Endothelial cell of umbilical vein (primary cell): ENCODE data around the gene NME2. TPM values are rescaled to one million over a fixed set of nuclear protein-coding genes. Genes with fewer than 3 reads are reported as not detected.

ENCODE experiments used
- BruUV-seq: library from RNA; stranded (reverse); fragments of 400-500 nt; replicated peaks from 2 replicates; lab custom pipeline; 2021; lab: Mats Ljungman, UMichigan
- CTCF ChIA-PET: fragments of 300-600, 350-600 bp; sonication (Branson Sonifier 250); formaldehyde crosslinking; loops from one replicate; lab custom pipeline; 2021; ENCODE audit warnings: antibody characterized with exemption, inconsistent platforms; lab: Charles Lee
- POLR2A ChIA-PET: fragments of 300-600, 350-600 bp; sonication (Branson Sonifier 250); formaldehyde crosslinking; loops from one replicate; lab custom pipeline; 2021; ENCODE audit warnings: antibody characterized with exemption, inconsistent platforms; lab: Charles Lee
- DNase-seq: peaks from one replicate; pipeline ENCODE4 v3.0.0-alpha.2; 2011; ENCODE audit warnings: low read depth, low spot score
- FAIRE-seq: peaks from 2 replicates; lab custom pipeline; 2011; peaks lifted over from hg19 to GRCh38; lab: Jason Lieb, UNC
- H2AFZ ChIP-seq: 2 replicates; pipeline ENCODE4 v1.6.0; 2012; ENCODE audit warnings: low read depth, low read length, control low read depth, inconsistent platforms
- H3K27ac ChIP-seq: 2 replicates; pipeline ENCODE4 v1.5.1; 2011; ENCODE audit warnings: low read depth, mild to moderate bottlenecking, control low read depth, low read length, moderate library complexity; ENCODE audit not compliant: insufficient read depth
- H3K27me3 ChIP-seq, 2 experiments: 2 replicates each; pipeline versions ENCODE4 v1.6.0 to v1.6.1; 2011; ENCODE audit warnings: low read length in 2 of 2, mixed read lengths in 1 of 2; ENCODE audit not compliant: control insufficient read depth in 2 of 2, insufficient read depth in 2 of 2
- H3K36me3 ChIP-seq, 2 experiments: 2 replicates in 1 of 2; 3 replicates in 1 of 2; pipeline ENCODE4 v1.5.1; 2011; ENCODE audit warnings: low read length in 2 of 2, mild to moderate bottlenecking in 1 of 2, moderate library complexity in 1 of 2; ENCODE audit not compliant: control insufficient read depth in 2 of 2, insufficient read depth in 2 of 2; ENCODE audit errors: extremely low read depth in 1 of 2
- H3K4me1 ChIP-seq: 3 replicates; pipeline ENCODE4 v1.5.1; 2011; ENCODE audit warnings: mild to moderate bottlenecking, low read length; ENCODE audit not compliant: control insufficient read depth, insufficient read depth; ENCODE audit errors: extremely low read depth
- H3K4me2 ChIP-seq: 2 replicates; pipeline ENCODE4 v1.6.1; 2011; ENCODE audit warnings: low read length, control low read depth, mixed read lengths; ENCODE audit not compliant: insufficient read depth
- H3K4me3 ChIP-seq, 3 experiments: fragments of 200-600 bp in 1 of 3; sonication (generic), shearing (Covaris generic) in 1 of 3; replicated peaks in 1 of 3; 2 replicates each; pipeline ENCODE4 v1.5.1; 2011 to 2016; ENCODE audit warnings: control low read depth in 3 of 3, low read length in 3 of 3, mild to moderate bottlenecking in 2 of 3, inconsistent platforms in 1 of 3, low read depth in 1 of 3, moderate library complexity in 1 of 3; ENCODE audit not compliant: insufficient read depth in 1 of 3
- H3K79me2 ChIP-seq: 2 replicates; pipeline ENCODE4 v1.6.0; 2012; ENCODE audit warnings: low read length, inconsistent platforms; ENCODE audit not compliant: control insufficient read depth, insufficient read depth
- H3K9ac ChIP-seq: replicated peaks from 2 replicates; pipeline ENCODE3; 2011; ENCODE audit warnings: low read length, control low read depth; ENCODE audit not compliant: insufficient read depth; ENCODE audit errors: extremely low read depth
- H3K9me1 ChIP-seq: replicated peaks from 3 replicates; pipeline ENCODE4 v1.6.0; 2011; ENCODE audit warnings: mild to moderate bottlenecking, low read length; ENCODE audit not compliant: control insufficient read depth, insufficient read depth; ENCODE audit errors: extremely low read depth
- H3K9me3 ChIP-seq: replicated peaks from 2 replicates; pipeline ENCODE4 v1.5.1; 2012; ENCODE audit warnings: low read length, inconsistent platforms; ENCODE audit not compliant: control insufficient read depth, insufficient read depth
- H4K20me1 ChIP-seq: replicated peaks from 2 replicates; pipeline ENCODE3; 2011; ENCODE audit warnings: mild to moderate bottlenecking, low read length; ENCODE audit not compliant: control insufficient read depth, insufficient read depth; ENCODE audit errors: extremely low read depth
- CTCF ChIP-seq, 2 donors: IDR thresholded peaks; 1 replicate in 1 of 2; 2 replicates in 1 of 2; pipeline ENCODE4 v1.5.1; 2011; ENCODE audit warnings: low read length in 2 of 2, mild to moderate bottlenecking in 2 of 2, moderate library complexity in 2 of 2, control low read depth in 1 of 2, inconsistent platforms in 1 of 2, low read depth in 1 of 2; ENCODE audit not compliant: insufficient read depth in 1 of 2; ENCODE audit errors: extremely low read depth in 1 of 2
- EZH2 ChIP-seq: IDR thresholded peaks from 2 replicates; pipeline ENCODE4 v1.6.1; 2012; ENCODE audit warnings: borderline replicate concordance, low read depth, mild to moderate bottlenecking, moderate library complexity, low read length, inconsistent platforms; ENCODE audit not compliant: severe bottlenecking
- FOS ChIP-seq: IDR thresholded peaks from 2 replicates; pipeline ENCODE4 v1.6.1; 2011; ENCODE audit warnings: mild to moderate bottlenecking, low read length, moderate library complexity, borderline replicate concordance; ENCODE audit not compliant: insufficient read depth
- GATA2 ChIP-seq: IDR thresholded peaks from 2 replicates; pipeline ENCODE4 v1.7.0; 2011; ENCODE audit warnings: low read depth, mild to moderate bottlenecking, moderate library complexity, mixed read lengths, low read length; ENCODE audit not compliant: insufficient read length, insufficient read depth
- JUN ChIP-seq: IDR thresholded peaks from 2 replicates; pipeline ENCODE4 v1.6.1; 2011; ENCODE audit warnings: borderline replicate concordance, low read depth; ENCODE audit not compliant: insufficient read length, insufficient read depth
- MYC ChIP-seq: IDR thresholded peaks from one replicate; pipeline ENCODE4 v1.6.1; 2011; ENCODE audit warnings: mild to moderate bottlenecking, low read depth, low read length
- POLR2A ChIP-seq: IDR thresholded peaks from 2 replicates; pipeline ENCODE4 v1.6.1; 2012; ENCODE audit warnings: low read depth, mild to moderate bottlenecking, control low read depth, low read length
- POLR2AphosphoS5 ChIP-seq: IDR thresholded peaks from 2 replicates; pipeline ENCODE4 v1.6.1; 2012; ENCODE audit warnings: low read depth, mild to moderate bottlenecking, control low read depth, low read length, moderate library complexity; ENCODE audit not compliant: insufficient read depth
- dilution Hi-C: fragments of 300-500 bp; cut with MboI; formaldehyde crosslinking; loops from one replicate; pipeline ENCODE4 v1.15.0; 2019; ENCODE audit warnings: low sequenced_read_pairs; ENCODE audit not compliant: extremely low pct_ligation_motif_present
- intact Hi-C: fragments of 100-400 bp; cut with micrococcal nuclease; formaldehyde crosslinking; loops from one replicate; pipeline ENCODE4 v1.10.0; 2022
- polyA plus RNA-seq, 4 experiments: library from polyadenylated mRNA; depleted of rRNA in 3 of 4; stranded (reverse) in 3 of 4; unstranded in 1 of 4; fragments of >200 nt; gene quantifications; 2 replicates each; pipeline versions ENCODE4 v1.2.1 to v1.2.3, GENCODE V29; 2011 to 2012; ENCODE audit warnings: missing spikeins in 1 of 4
- total RNA-seq: library from RNA; stranded (reverse); gene quantifications from 2 replicates; pipeline ENCODE4 v1.2.3, GENCODE V29; 2021
- TF ChIP-seq, protein P1 (sequence below): IDR thresholded peaks from 2 replicates; pipeline ENCODE4 v1.6.1; 2011; ENCODE audit not compliant: insufficient read depth, insufficient read length

Gene NME2
- total and polyA plus RNA-seq, 2 donors (not counting 3 experiments of a cell fraction or from before 2014, with no cell fraction given): 555 to 833 TPM

DNA sequence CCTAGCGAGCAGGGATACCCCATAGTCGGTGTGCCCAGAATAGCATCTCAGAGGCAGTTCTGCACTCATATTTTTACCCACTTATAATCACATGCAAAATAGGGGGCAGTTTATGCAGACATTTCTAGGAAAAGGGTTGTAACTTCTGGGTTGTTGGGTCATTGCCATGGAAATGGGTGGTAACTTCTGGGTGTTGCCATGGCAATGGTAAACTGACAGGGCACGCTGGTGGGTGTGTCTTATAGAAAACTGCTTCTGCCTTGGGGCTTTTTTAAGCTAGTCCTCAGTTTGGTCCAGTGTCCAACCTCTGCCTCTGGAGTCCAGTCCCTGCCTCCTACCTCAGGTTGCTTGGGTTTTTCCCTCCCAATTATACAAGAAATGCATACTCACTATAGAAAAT is 38.1 kb upstream of the NME2 start:
- FAIRE-seq (no peak), DNase-seq (no peak)
- Histone ChIP-seq H2AFZ (no peak overlapping the region), H3K27ac (no peak overlapping the region), H3K27me3 (no peaks in the 10 kb centered on the region), H3K4me1 (peaks cover 15% of the 10 kb centered on the region), H3K36me3 (no peaks in the 10 kb centered on the region), H4K20me1 (no peaks in the 10 kb centered on the region), H3K4me3 (no peak overlapping the region), H3K9me3 (no peaks in the 10 kb centered on the region), H3K9ac (no peak overlapping the region), H3K9me1 (no peaks in the 10 kb centered on the region), H3K79me2 (no peaks in the 10 kb centered on the region), H3K4me2 (no peak overlapping the region)
- CTCF ChIA-PET: no interaction called here
- TF ChIP-seq, protein P1, sequence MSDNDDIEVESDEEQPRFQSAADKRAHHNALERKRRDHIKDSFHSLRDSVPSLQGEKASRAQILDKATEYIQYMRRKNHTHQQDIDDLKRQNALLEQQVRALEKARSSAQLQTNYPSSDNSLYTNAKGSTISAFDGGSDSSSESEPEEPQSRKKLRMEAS: no peak
- no peak for TF ChIP-seq JUN
- no peak for TF ChIP-seq MYC
- TF ChIP-seq CTCF (IDR thresholded peaks at IDR 0.05; ENCODE audit: extremely low read depth in 1 of 2, insufficient read depth in 1 of 2, low read depth in 1 of 2, low read length in 2 of 2): no peak
- TF ChIP-seq GATA2: no peak
- no peak for TF ChIP-seq POLR2AphosphoS5
- no peak for TF ChIP-seq POLR2A
- TF ChIP-seq EZH2: no peak
- TF ChIP-seq FOS: no peak
- intact Hi-C loops (no loop called here), dilution Hi-C loops (no loop called here)
- no TSS peak for BruUV-seq
- POLR2A ChIA-PET: no interaction called here
